Embryonic facial prominence (tissue), 1 donor: Measurements from ENCODE around the gene DNAH9.

Experiments used
- DNase-seq: peaks from one replicate; pipeline ENCODE4 v3.0.0-alpha.2; 2016; ENCODE audit errors: extremely low spot score

The DNAH9 gene

GRCh38 chr17:11848330-11848729 lies 250.1 kb downstream of the DNAH9 start:
- DNase-seq: no peak

- no peak for DNase-seq
Measured at GRCh38 chr17:11852231-11852630, 254.0 kb downstream of the DNAH9 start.

- DNase-seq: no peak
Measured at GRCh38 chr17:11852912-11853311, 254.6 kb downstream of the DNAH9 start.

GRCh38 chr17:11853321-11854151 lies 255.3 kb downstream of the DNAH9 start:
- DNase-seq: no peak

- DNase-seq: no peak
Measured at GRCh38 chr17:11855306-11855705, 257.0 kb downstream of the DNAH9 start.

GRCh38 chr17:11857006-11857405 lies 258.7 kb downstream of the DNAH9 start:
- no peak for DNase-seq

GRCh38 chr17:11869680-11870394 lies 271.6 kb downstream of the DNAH9 start:
- no peak for DNase-seq

GRCh38 chr17:11871773-11872172 lies 273.5 kb downstream of the DNAH9 start:
- DNase-seq: no peak

- no peak for DNase-seq
Measured at GRCh38 chr17:11874756-11875155, 276.5 kb downstream of the DNAH9 start.

- no peak for DNase-seq
Measured at GRCh38 chr17:11880714-11881113, 282.4 kb downstream of the DNAH9 start.

- no peak for DNase-seq
Measured at GRCh38 chr17:11882716-11883115, 284.4 kb downstream of the DNAH9 start.

GRCh38 chr17:11885051-11885450 lies 286.8 kb downstream of the DNAH9 start:
- no peak for DNase-seq

GRCh38 chr17:11889266-11889665 lies 291.0 kb downstream of the DNAH9 start:
- no peak for DNase-seq

GRCh38 chr17:11893862-11894261 lies 295.6 kb downstream of the DNAH9 start:
- no peak for DNase-seq

GRCh38 chr17:11896199-11896598 lies 297.9 kb downstream of the DNAH9 start:
- no peak for DNase-seq

- DNase-seq: no peak
Measured at GRCh38 chr17:11898526-11899235, 300.4 kb downstream of the DNAH9 start.

GRCh38 chr17:11899537-11899942 lies 301.3 kb downstream of the DNAH9 start:
- DNase-seq: no peak

- no peak for DNase-seq
Measured at GRCh38 chr17:11900041-11900476, 301.8 kb downstream of the DNAH9 start.

GRCh38 chr17:11900655-11901054 lies 302.4 kb downstream of the DNAH9 start:
- no peak for DNase-seq

GRCh38 chr17:11901931-11902330 lies 303.7 kb downstream of the DNAH9 start:
- no peak for DNase-seq

GRCh38 chr17:11908711-11909146 lies 310.5 kb downstream of the DNAH9 start:
- peak; percentile 12 for DNase-seq

- DNase-seq: no peak
Measured at GRCh38 chr17:11909348-11909747, 311.1 kb downstream of the DNAH9 start.
